Ishikawa (cell line): ENCODE data around the gene SERINC5.

ENCODE experiments used
- EGR1 ChIP-seq: IDR thresholded peaks from 2 replicates; pipeline ENCODE4 v1.6.1; 2012
- FOXM1 ChIP-seq: IDR thresholded peaks from 2 replicates; pipeline ENCODE4 v1.6.1; 2012; ENCODE audit warnings: low read depth, borderline replicate concordance
- YY1 ChIP-seq: IDR thresholded peaks from 2 replicates; pipeline ENCODE4 v1.6.1; 2012; ENCODE audit warnings: low read depth

DNA sequence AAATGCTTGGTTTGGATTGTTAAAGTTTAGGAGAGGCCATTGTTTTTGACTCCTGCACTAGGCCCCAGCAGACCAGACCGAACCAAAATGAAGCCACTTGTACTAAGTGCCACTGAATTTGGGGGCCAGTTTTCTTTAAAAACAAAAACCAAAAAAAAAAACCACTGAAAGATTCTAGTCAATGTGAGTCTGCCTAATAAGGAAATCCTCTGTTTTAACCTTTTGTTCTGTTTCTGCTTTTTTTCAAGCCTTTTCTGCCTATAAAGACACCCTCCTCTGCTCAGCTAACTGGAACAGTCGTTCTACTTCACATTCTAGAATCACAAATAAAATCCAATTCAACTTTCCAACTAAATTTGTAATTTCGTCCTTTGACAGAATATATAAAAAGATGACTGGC lies 64.9 kb downstream of the SERINC5 start:
- TF ChIP-seq FOXM1, result no peak
- TF ChIP-seq EGR1, result no peak
- TF ChIP-seq YY1, result no peak
